K562 (cell line): ENCODE results near the gene MED31. TPM values are rescaled to one million over a fixed set of nuclear protein-coding genes. Genes with fewer than 3 reads are reported as not detected.

Source experiments
- ATAC-seq: fragments of 200-7000 bp; cut with Tn5 transposase; 3 replicates; pipeline ENCODE4 v1.9.1; 2020; ENCODE audit warnings: moderate library complexity
- BruUV-seq: library from RNA; stranded (reverse); fragments of 400-500 nt; replicated peaks from 2 replicates; lab custom pipeline; 2021; lab: Mats Ljungman, UMichigan
- CTCF ChIA-PET: fragments of 300-600 bp; formaldehyde crosslinking; extraction: SDS; loops from one replicate; lab custom pipeline; 2021; ENCODE audit warnings: low intra/inter-chr PET ratio; lab: Yijun Ruan, JAX
- POLR2A ChIA-PET: fragments of 300-600, 350-650 bp; sonication (Branson Sonifier 250); formaldehyde crosslinking; extraction: SDS; loops from one replicate; lab custom pipeline; 2021; ENCODE audit warnings: antibody characterized with exemption, inconsistent platforms; lab: Yijun Ruan, JAX
- DNase-seq, 4 experiments: peaks; one replicate each; pipeline versions ENCODE4 v3.0.0 to v3.0.0-alpha.2; 2011 to 2018; ENCODE audit warnings: low spot score in 3 of 4, mixed read lengths in 3 of 4; ENCODE audit errors: extremely low read depth in 1 of 4
- FAIRE-seq: peaks from 2 replicates; lab custom pipeline; 2011; peaks lifted over from hg19 to GRCh38; lab: Jason Lieb, UNC
- H2AFZ ChIP-seq: 2 replicates; pipeline ENCODE4 v1.6.0; 2011; ENCODE audit warnings: low read depth, low read length, control low read depth, inconsistent platforms
- H3K27ac ChIP-seq: fragments of 200-600 bp; 3 replicates; pipeline ENCODE4 v1.8.0; 2011; ENCODE audit warnings: low read depth, mild to moderate bottlenecking, control low read depth, inconsistent platforms, low read length, moderate library complexity, mixed read lengths; ENCODE audit errors: extremely low read depth
- H3K27me3 ChIP-seq, 2 experiments: fragments of 300-600 bp in 1 of 2; 2 replicates in 1 of 2; 3 replicates in 1 of 2; pipeline versions ENCODE4 v1.6.0 to v1.8.0; 2011; ENCODE audit warnings: inconsistent platforms in 2 of 2, low read length in 2 of 2, mild to moderate bottlenecking in 1 of 2, mixed read lengths in 1 of 2, moderate library complexity in 1 of 2; ENCODE audit not compliant: control insufficient read depth in 2 of 2, insufficient read depth in 2 of 2
- H3K36me3 ChIP-seq: fragments of 300-600 bp; 3 replicates; pipeline ENCODE4 v1.8.0; 2011; ENCODE audit warnings: mild to moderate bottlenecking, low read length, inconsistent platforms; ENCODE audit not compliant: control insufficient read depth, insufficient read depth
- H3K4me1 ChIP-seq, 2 experiments: fragments of 200-600 bp in 1 of 2; replicated peaks in 1 of 2; 2 replicates in 1 of 2; 3 replicates in 1 of 2; pipeline versions ENCODE4 v1.5.1 to v1.8.0; 2011; ENCODE audit warnings: inconsistent platforms in 2 of 2, low read length in 2 of 2, mild to moderate bottlenecking in 1 of 2, mixed read lengths in 1 of 2, moderate library complexity in 1 of 2; ENCODE audit not compliant: control insufficient read depth in 2 of 2, insufficient read depth in 2 of 2
- H3K4me2 ChIP-seq: 2 replicates; pipeline ENCODE4 v1.6.1; 2011; ENCODE audit warnings: low read length, control low read depth, inconsistent platforms, mixed read lengths; ENCODE audit not compliant: insufficient read depth
- H3K4me3 ChIP-seq: fragments of 200-600 bp; sonication (generic), shearing (Covaris generic); 2 replicates; pipeline ENCODE4 v1.5.1; 2016; ENCODE audit warnings: control low read depth, inconsistent platforms
- H3K79me2 ChIP-seq: fragments of 200-600 bp; 3 replicates; pipeline ENCODE4 v1.8.0; 2011; ENCODE audit warnings: low read length, inconsistent platforms; ENCODE audit not compliant: control insufficient read depth, insufficient read depth
- H3K9ac ChIP-seq, 2 experiments: 2 replicates each; pipeline versions ENCODE4 v1.6.0 to v1.6.1; 2011; ENCODE audit warnings: low read depth in 2 of 2, low read length in 2 of 2, control low read depth in 1 of 2, inconsistent platforms in 1 of 2, mild to moderate bottlenecking in 1 of 2, mixed read lengths in 1 of 2; ENCODE audit not compliant: insufficient read depth in 1 of 2
- H3K9me1 ChIP-seq: one replicate; pipeline ENCODE4 v1.6.0; 2011; ENCODE audit warnings: inconsistent platforms, mild to moderate bottlenecking, low read length, moderate library complexity; ENCODE audit not compliant: control insufficient read depth, insufficient read depth
- H3K9me3 ChIP-seq: replicated peaks from 2 replicates; pipeline ENCODE4 v1.5.1; 2011; ENCODE audit warnings: low read depth, low read length, inconsistent platforms; ENCODE audit not compliant: control insufficient read depth, insufficient read depth
- H4K20me1 ChIP-seq: replicated peaks from 2 replicates; pipeline ENCODE4 v1.6.1; 2011; ENCODE audit warnings: low read length, inconsistent platforms, mixed read lengths; ENCODE audit not compliant: control insufficient read depth, insufficient read depth
- CC2D1A ChIP-seq: fragments of 450-650 bp; IDR thresholded peaks from 2 replicates; pipeline ENCODE4 v1.6.1; 2017; ENCODE audit warnings: mild to moderate bottlenecking
- EZH2 ChIP-seq: IDR thresholded peaks from 2 replicates; pipeline ENCODE4 v1.6.1; 2012; ENCODE audit warnings: low read depth, mild to moderate bottlenecking, inconsistent platforms, low read length, borderline replicate concordance
- SMAD4 ChIP-seq: fragments of 250-450 bp; sonication (Bioruptor Pico); conservative IDR thresholded peaks from 2 replicates; pipeline ENCODE4 v1.8.0; 2021; ENCODE audit warnings: inconsistent platforms, mild to moderate bottlenecking, moderate library complexity
- ZNF764 ChIP-seq: fragments of 250-450 bp; sonication (Bioruptor Pico); IDR thresholded peaks from 2 replicates; pipeline ENCODE4 v1.4.0; 2020; ENCODE audit warnings: low read depth, mild to moderate bottlenecking, moderate library complexity
- WGBS: fragments of 100-300 bp; shearing (Covaris generic); methylation state at CpG from one replicate; pipeline ENCODE4 v1.1.6; 2016; ENCODE audit warnings: low coverage, mixed read lengths; ENCODE audit not compliant: insufficient coverage; ENCODE audit errors: missing lambda C conversion rate; 5-methylcytosine and 5-hydroxymethylcytosine counted together
- in situ Hi-C: fragments of 300-500 bp; cut with MboI; formaldehyde crosslinking; loops from 4 replicates; pipeline ENCODE4 v1.15.0; 2018; ENCODE audit warnings: inconsistent platforms, mixed read lengths
- intact Hi-C: fragments of 100-400 bp; cut with micrococcal nuclease; formaldehyde crosslinking; loops from 2 replicates; pipeline ENCODE4 v1.14.2; 2022
- polyA plus RNA-seq, 8 experiments: library from polyadenylated mRNA; depleted of rRNA in 4 of 8; stranded (reverse) in 5 of 8; unstranded in 3 of 8; fragments of >200 nt; fragmentation: Nextera tagmentation in 2 of 8; fragmentation: Illumina TruSeq in 1 of 8; extraction: Ambion mirVana in 2 of 8; extraction: Trizol in 1 of 8; gene quantifications; 2 replicates each; pipeline versions ENCODE4 v1.2.1 to v1.2.3, GENCODE V29; 2011 to 2014; ENCODE audit warnings: inconsistent platforms in 1 of 8, missing spikeins in 1 of 8
- total RNA-seq, 7 experiments: library from RNA; depleted of rRNA in 6 of 7; stranded (reverse); fragments of >200 nt in 6 of 7; fragmentation: Illumina TruSeq in 2 of 7; extraction: Trizol in 2 of 7; gene quantifications; 2 replicates each; pipeline versions ENCODE4 v1.2.1 to v1.2.3, GENCODE V29; 2011 to 2021; ENCODE audit warnings: low replicate concordance in 1 of 7

MED31 gene
- total and polyA plus RNA-seq, 9 of the 15 experiments (the other 6 are each of a cell fraction or from before 2014, with no cell fraction given): 6.4 to 39.9 (median 14.6) TPM

GRCh38 chr17:6677946-6678345 lies 26.5 kb upstream of the MED31 start:
- 0% methylated on average over 7 of the region's 7 CpGs for WGBS
- CTCF ChIA-PET: no interaction called here
- DNase-seq (no peak), ATAC-seq (no peak), FAIRE-seq (no peak)
- TF ChIP-seq CC2D1A (no peak), EZH2 (no peak)
- Histone ChIP-seq H3K36me3 (no peaks in the 10 kb centered on the region), H3K4me1 (no peaks in the 10 kb centered on the region; a peak in 1 of 5 replicates), H3K9me3 (no peaks in the 10 kb centered on the region), H4K20me1 (no peaks in the 10 kb centered on the region), H3K9me1 (no peaks in the 10 kb centered on the region), H3K4me3 (no peak overlapping the region), H3K9ac (no peak overlapping the region), H3K4me2 (no peak overlapping the region), H3K79me2 (no peaks in the 10 kb centered on the region), H2AFZ (no peak overlapping the region), H3K27me3 (peaks cover 11 to 46% of the 10 kb centered on the region in 2 experiments; a peak in 4 of 5 replicates), H3K27ac (no peak overlapping the region)
- POLR2A ChIA-PET: interaction anchor here (1.4 kb wide), 1 partner anchor 17 kb away, joined by 4 read pairs; no protein-coding TSS in a partner anchor
- intact Hi-C loops: no loop called here
- BruUV-seq: no TSS peak
- in situ Hi-C loops: no loop called here

DNA sequence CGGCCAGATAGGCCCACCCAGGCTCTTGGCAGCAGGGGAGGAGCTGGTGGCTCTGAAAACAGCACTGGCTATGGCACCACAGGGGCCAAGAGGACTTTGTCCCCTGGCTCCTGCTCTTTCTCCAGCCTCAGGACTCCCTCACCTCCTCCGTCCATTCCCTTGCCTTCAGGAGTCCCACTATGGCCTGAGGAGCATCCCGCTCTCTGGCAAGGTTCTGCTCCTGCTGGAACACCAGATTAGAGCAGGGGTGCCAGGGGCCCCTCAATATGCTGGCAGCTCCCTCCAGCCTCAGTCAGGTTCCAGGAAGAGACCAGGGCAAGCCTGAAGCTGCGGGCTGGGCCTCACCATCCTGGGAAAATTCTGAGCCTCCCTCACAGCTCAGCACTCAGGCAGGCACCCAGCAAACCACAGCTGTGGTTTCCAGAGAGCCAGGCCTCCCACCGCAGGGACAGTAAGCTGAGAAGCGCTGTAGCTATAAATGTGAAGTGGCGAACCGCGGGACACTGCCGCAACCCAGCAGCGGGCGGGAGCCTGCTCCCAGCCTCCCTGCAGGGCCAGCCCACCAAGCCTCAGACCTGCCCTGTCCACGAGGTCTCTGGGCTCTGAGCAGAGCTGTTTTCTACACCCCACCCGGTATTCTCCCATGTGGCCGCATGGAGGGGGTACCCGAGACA lies 25.9 kb upstream of the MED31 start:
- Histone ChIP-seq H3K4me3 (no peak overlapping the region), H3K27ac (no peak overlapping the region), H3K27me3 (peaks cover 11 to 43% of the 10 kb centered on the region in 2 experiments; a peak in 4 of 5 replicates)
- CTCF ChIA-PET: no interaction called here
- no peak for FAIRE-seq
- no peak for TF ChIP-seq SMAD4 (CRISPR knock-in tag)
- no peak for TF ChIP-seq ZNF764
- TF ChIP-seq, all 486 proteins: peak for 0
- 3% methylated on average over 12 of the region's 16 CpGs for WGBS
- H3K9ac ChIP-seq: no peak overlapping the region
- no peak overlapping the region for H2AFZ ChIP-seq
- no peaks in the 10 kb centered on the region for H3K79me2 ChIP-seq
- BruUV-seq: no TSS peak
- no peaks in the 10 kb centered on the region for H4K20me1 ChIP-seq
- H3K9me1 ChIP-seq: no peaks in the 10 kb centered on the region
- H3K9me3 ChIP-seq: no peaks in the 10 kb centered on the region
- POLR2A ChIA-PET: interaction anchor here (0.7 to 1.4 kb wide), 2 partner anchors 16 to 1395 kb away, joined by 4 read pairs; partner anchors contain the start of gene RABEP1
- DNase-seq (no peak), ATAC-seq (no peak)
- intact Hi-C loops: no loop called here
- H3K36me3 ChIP-seq: no peaks in the 10 kb centered on the region
- in situ Hi-C loops: no loop called here
- H3K4me2 ChIP-seq: no peak overlapping the region
- H3K4me1 ChIP-seq: no peaks in the 10 kb centered on the region; a peak in 1 of 5 replicates
